ENCODE results near the gene CREM. TPM values are rescaled to one million over a fixed set of nuclear protein-coding genes. Genes with fewer than 3 reads are reported as not detected.

The CREM gene
- polyA plus RNA-seq, 1 of the 3 experiments (the other 2 are of a cell fraction), result 41.4 TPM

- no peak overlapping the region for H3K4me2 ChIP-seq
- H3K4me3 ChIP-seq (ENCODE audit: low read depth in 2 of 2, low read length in 1 of 2), result no peak overlapping the region
- no peak overlapping the region for H3K9ac ChIP-seq
- H3K27me3 ChIP-seq (ENCODE audit: insufficient read depth), result no peaks in the 10 kb centered on the region
- H3K9me2 ChIP-seq, result no peaks in the 10 kb centered on the region
- WGBS (ENCODE audit: low lambda C conversion rate), result 88% methylated on average over 6 of the region's 6 CpGs
- H3K79me2 ChIP-seq (ENCODE audit: insufficient read depth), result no peaks in the 10 kb centered on the region
- CTCF ChIA-PET, result interaction anchor here (1.1 kb wide), 1 partner anchor 15 kb away, joined by 6 read pairs; no protein-coding TSS in a partner anchor
- H3K36me3 ChIP-seq (replicated peaks in 1 of 2; ENCODE audit: control insufficient read depth in 1 of 2, insufficient read depth in 2 of 2, low read length in 1 of 2), result no peaks in the 10 kb centered on the region
- H3F3A ChIP-seq (replicated peaks; ENCODE audit: insufficient read depth), result no peaks in the 10 kb centered on the region
- no peaks in the 10 kb centered on the region for H4K20me1 ChIP-seq (ENCODE audit: insufficient read depth)
- TF ChIP-seq CHD2 (IDR thresholded peaks at IDR 0.05; ENCODE audit: low read length, partially characterized antibody), result no peak
- no peak for TF ChIP-seq TCF12 (IDR thresholded peaks at IDR 0.05)
- TF ChIP-seq RAD21 (IDR thresholded peaks at IDR 0.05; ENCODE audit: low read length), result no peak
- no peak for TF ChIP-seq MXI1 (IDR thresholded peaks at IDR 0.05; ENCODE audit: low read depth, low read length)
- TF ChIP-seq REST (IDR thresholded peaks at IDR 0.05; ENCODE audit: low read depth, low read length), result no peak
- TF ChIP-seq FOXM1 (IDR thresholded peaks at IDR 0.05; ENCODE audit: low read depth), result no peak
- no peak for TF ChIP-seq FOXJ3 (CRISPR knock-in tag; IDR thresholded peaks at IDR 0.05)
- no peak for TF ChIP-seq RFX5 (IDR thresholded peaks at IDR 0.05; ENCODE audit: low read length)
- no peak for TF ChIP-seq NRF1 (IDR thresholded peaks at IDR 0.05; ENCODE audit: low read depth, low read length)
- no peak for TF ChIP-seq RCOR1 (IDR thresholded peaks at IDR 0.05; ENCODE audit: low read length)
- TF ChIP-seq GABPA (IDR thresholded peaks at IDR 0.05; ENCODE audit: low read depth), result no peak
- TF ChIP-seq SMC3 (IDR thresholded peaks at IDR 0.05; ENCODE audit: low read depth, low read length), result no peak
- no peak for TF ChIP-seq EP300 (IDR thresholded peaks at IDR 0.05; ENCODE audit: borderline replicate concordance in 1 of 2, low read depth in 1 of 2, low read length in 1 of 2)
- TF ChIP-seq TEAD4 (IDR thresholded peaks at IDR 0.05; ENCODE audit: borderline replicate concordance, insufficient read depth), result no peak
- no peak for TF ChIP-seq JUND (IDR thresholded peaks at IDR 0.05)
- TF ChIP-seq CTCF (IDR thresholded peaks at IDR 0.05), result no peak
- no peak for TF ChIP-seq IRF3 (IDR thresholded peaks at IDR 0.05; ENCODE audit: low read depth, low read length)
- no peak for DNase-seq
- no peak overlapping the region for H3K27ac ChIP-seq (ENCODE audit: low read depth in 2 of 2, low read length in 1 of 2)
- no peaks in the 10 kb centered on the region for H3K9me3 ChIP-seq
- H3K4me1 ChIP-seq (ENCODE audit: control insufficient read depth in 1 of 2, insufficient read depth in 2 of 2, low read depth in 1 of 2, low read length in 1 of 2), result no peaks in the 10 kb centered on the region
- H2AFZ ChIP-seq (ENCODE audit: low read depth), result no peak overlapping the region
- POLR2A ChIA-PET, result interaction anchor here (0.6 kb wide), 1 partner anchor 61 kb away, joined by 3 read pairs; no protein-coding TSS in a partner anchor
Observed at GRCh38 chr10:35210961-35211360, 84.3 kb downstream of the CREM start.
